Measurements from ENCODE around the gene GPATCH2L.

Gene GPATCH2L

GRCh38 chr14:76136476-76137110, 15.1 kb upstream of the GPATCH2L start:
- DNase-seq (ENCODE audit: low spot score) = no peak
- in situ Hi-C loops (cut with MboI; ENCODE audit: low sequenced_read_pairs, unreplicated experiment) = no loop called here
- no peak for TF ChIP-seq CTCF (IDR thresholded peaks at IDR 0.05; ENCODE audit: borderline replicate concordance, control extremely low read depth, extremely low read depth, insufficient read depth, missing control alignments)

GRCh38 chr14:76138119-76138757, 13.5 kb upstream of the GPATCH2L start:
- no peak for TF ChIP-seq CTCF (IDR thresholded peaks at IDR 0.05; ENCODE audit: borderline replicate concordance, control extremely low read depth, extremely low read depth, insufficient read depth, missing control alignments)
- in situ Hi-C loops (cut with MboI; ENCODE audit: low sequenced_read_pairs, unreplicated experiment) = no loop called here
- no peak for DNase-seq (ENCODE audit: low spot score)

- TF ChIP-seq CTCF (IDR thresholded peaks at IDR 0.05; ENCODE audit: borderline replicate concordance, control extremely low read depth, extremely low read depth, insufficient read depth, missing control alignments) = no peak
- in situ Hi-C loops (cut with MboI; ENCODE audit: low sequenced_read_pairs, unreplicated experiment) = no loop called here
- no peak for DNase-seq (ENCODE audit: low spot score)
Measured at GRCh38 chr14:76138758-76139723, 12.7 kb upstream of the GPATCH2L start.

GRCh38 chr14:76143642-76144041, 8.1 kb upstream of the GPATCH2L start:
- no peak for TF ChIP-seq CTCF (IDR thresholded peaks at IDR 0.05; ENCODE audit: borderline replicate concordance, control extremely low read depth, extremely low read depth, insufficient read depth, missing control alignments)
- no peak for DNase-seq (ENCODE audit: low spot score)
- in situ Hi-C loops (cut with MboI; ENCODE audit: low sequenced_read_pairs, unreplicated experiment) = no loop called here

GRCh38 chr14:76146976-76147375, 4.7 kb upstream of the GPATCH2L start:
- no peak for TF ChIP-seq CTCF (IDR thresholded peaks at IDR 0.05; ENCODE audit: borderline replicate concordance, control extremely low read depth, extremely low read depth, insufficient read depth, missing control alignments)
- in situ Hi-C loops (cut with MboI; ENCODE audit: low sequenced_read_pairs, unreplicated experiment) = no loop called here
- no peak for DNase-seq (ENCODE audit: low spot score)

GRCh38 chr14:76149196-76149595, 2.5 kb upstream of the GPATCH2L start:
- no peak for DNase-seq (ENCODE audit: low spot score)
- TF ChIP-seq CTCF (IDR thresholded peaks at IDR 0.05; ENCODE audit: borderline replicate concordance, control extremely low read depth, extremely low read depth, insufficient read depth, missing control alignments) = no peak
- in situ Hi-C loops (cut with MboI; ENCODE audit: low sequenced_read_pairs, unreplicated experiment) = no loop called here
